Mucosa of descending colon (tissue), 3 donors: ENCODE results near the gene FAM193B. TPM values are rescaled to one million over a fixed set of nuclear protein-coding genes. Genes with fewer than 3 reads are reported as not detected.

Source experiments
- ATAC-seq: fragments of 200-7000 bp; cut with Tn5 transposase; one replicate; pipeline ENCODE4 v1.9.1; 2020; ENCODE audit warnings: mild to moderate bottlenecking, moderate library complexity
- DNase-seq, 3 donors: peaks; one replicate each; pipeline ENCODE4 v3.0.0-alpha.2; 2020
- H3K36me3 ChIP-seq: fragments of 200-600 bp; one replicate; pipeline ENCODE4 v1.8.0; 2021; ENCODE audit warnings: low read depth, mild to moderate bottlenecking
- H3K4me1 ChIP-seq: fragments of 200-600 bp; one replicate; pipeline ENCODE4 v1.8.0; 2021; ENCODE audit warnings: low read depth, mild to moderate bottlenecking
- H3K4me3 ChIP-seq: fragments of 200-600 bp; one replicate; pipeline ENCODE4 v1.8.0; 2021; ENCODE audit warnings: mild to moderate bottlenecking
- H3K9me3 ChIP-seq: fragments of 200-600 bp; one replicate; pipeline ENCODE4 v1.8.0; 2021; ENCODE audit warnings: mild to moderate bottlenecking
- intact Hi-C, 2 donors: fragments of 100-400 bp; cut with DNase I in 1 of 2; cut with micrococcal nuclease in 1 of 2; formaldehyde crosslinking; loops; one replicate each; pipeline versions ENCODE4 v1.11.0 to v1.11.1; 2022; cut with DNase I, micrococcal nuclease
- total RNA-seq, 3 donors: library from RNA; stranded (reverse); fragmentation: NEBNext Ultra II Directional in 2 of 3; extraction: Animal tissue kit (Norgen Biotek cat#: 25700) in 2 of 3; gene quantifications; one replicate each; pipeline versions ENCODE4 v1.2.1 to v1.2.4, GENCODE V29; 2021 to 2023
- TF ChIP-seq, protein P1 (sequence below): fragments of 200-600 bp; IDR thresholded peaks from one replicate; pipeline ENCODE4 v1.8.0; 2022; ENCODE audit warnings: antibody characterized with exemption, mild to moderate bottlenecking
- donor health status: DM: no; HTN: no; CAD: no; lungs with moderate emphysema.
- donor health status: DM: no; HTN: no; CAD: no.
- donor health status: DM: no; HTN: yes; CAD: no.

The FAM193B gene
- total RNA-seq, 3 donors from 2014 or later = 57.7 to 83.9 (median 75.2) TPM

GRCh38 chr5:177492841-177493240, 61.5 kb downstream of the FAM193B start:
- Histone ChIP-seq H3K36me3 (no peaks in the 10 kb centered on the region), H3K9me3 (no peaks in the 10 kb centered on the region), H3K4me3 (no peak overlapping the region), H3K4me1 (peaks cover 29% of the 10 kb centered on the region)
- ATAC-seq (no peak), DNase-seq (no peak)
- TF ChIP-seq, protein P1, sequence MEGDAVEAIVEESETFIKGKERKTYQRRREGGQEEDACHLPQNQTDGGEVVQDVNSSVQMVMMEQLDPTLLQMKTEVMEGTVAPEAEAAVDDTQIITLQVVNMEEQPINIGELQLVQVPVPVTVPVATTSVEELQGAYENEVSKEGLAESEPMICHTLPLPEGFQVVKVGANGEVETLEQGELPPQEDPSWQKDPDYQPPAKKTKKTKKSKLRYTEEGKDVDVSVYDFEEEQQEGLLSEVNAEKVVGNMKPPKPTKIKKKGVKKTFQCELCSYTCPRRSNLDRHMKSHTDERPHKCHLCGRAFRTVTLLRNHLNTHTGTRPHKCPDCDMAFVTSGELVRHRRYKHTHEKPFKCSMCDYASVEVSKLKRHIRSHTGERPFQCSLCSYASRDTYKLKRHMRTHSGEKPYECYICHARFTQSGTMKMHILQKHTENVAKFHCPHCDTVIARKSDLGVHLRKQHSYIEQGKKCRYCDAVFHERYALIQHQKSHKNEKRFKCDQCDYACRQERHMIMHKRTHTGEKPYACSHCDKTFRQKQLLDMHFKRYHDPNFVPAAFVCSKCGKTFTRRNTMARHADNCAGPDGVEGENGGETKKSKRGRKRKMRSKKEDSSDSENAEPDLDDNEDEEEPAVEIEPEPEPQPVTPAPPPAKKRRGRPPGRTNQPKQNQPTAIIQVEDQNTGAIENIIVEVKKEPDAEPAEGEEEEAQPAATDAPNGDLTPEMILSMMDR = no peak
- intact Hi-C loops = no loop called here

GRCh38 chr5:177491983-177492746, 62.2 kb downstream of the FAM193B start:
- DNase-seq (no peak), ATAC-seq (no peak)
- H3K36me3 ChIP-seq = no peaks in the 10 kb centered on the region
- H3K4me3 ChIP-seq = no peak overlapping the region
- H3K9me3 ChIP-seq = no peaks in the 10 kb centered on the region
- intact Hi-C loops = no loop called here
- TF ChIP-seq, protein P1 = no peak
- peaks cover 29% of the 10 kb centered on the region for H3K4me1 ChIP-seq

GRCh38 chr5:177491429-177491945, 62.9 kb downstream of the FAM193B start:
- ATAC-seq (peak; percentile 65), DNase-seq (peak in 2 of 3 donors; percentile 59 to 65)
- Histone ChIP-seq H3K36me3 (no peaks in the 10 kb centered on the region), H3K4me3 (no peak overlapping the region), H3K9me3 (no peaks in the 10 kb centered on the region), H3K4me1 (peaks cover 26% of the 10 kb centered on the region)
- intact Hi-C loops = no loop called here
- TF ChIP-seq, protein P1 = peak; percentile 44

DNA sequence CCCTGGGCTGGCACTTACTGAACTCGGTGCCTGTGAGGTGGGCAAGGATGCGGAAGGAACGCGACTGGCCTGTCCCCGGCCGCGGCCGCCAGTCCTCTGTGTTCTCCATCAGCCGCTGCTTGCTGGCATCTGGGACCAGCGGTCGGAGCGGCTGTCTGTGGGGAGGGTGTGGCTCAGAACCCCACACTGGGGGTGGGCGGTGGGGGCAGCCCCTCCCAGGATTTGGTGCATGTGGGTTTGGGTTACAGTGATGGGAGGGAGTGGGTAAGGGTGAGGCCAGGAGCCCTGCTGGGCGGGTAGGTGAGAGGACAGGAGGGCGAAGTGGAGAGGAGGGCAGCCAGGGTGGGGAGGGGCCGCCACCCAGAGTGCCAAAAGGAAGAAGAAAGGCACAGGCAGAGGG, 63.4 kb downstream of the FAM193B start:
- intact Hi-C loops = no loop called here
- TF ChIP-seq, protein P1 = no peak
- no peak for DNase-seq
- Histone ChIP-seq H3K36me3 (no peaks in the 10 kb centered on the region), H3K4me1 (peaks cover 22% of the 10 kb centered on the region), H3K4me3 (no peak overlapping the region), H3K9me3 (no peaks in the 10 kb centered on the region)
- no peak for ATAC-seq

GRCh38 chr5:177490311-177490991, 63.9 kb downstream of the FAM193B start:
- TF ChIP-seq, protein P1 = no peak
- no peak for DNase-seq
- Histone ChIP-seq H3K9me3 (no peaks in the 10 kb centered on the region), H3K4me3 (no peak overlapping the region), H3K36me3 (no peaks in the 10 kb centered on the region), H3K4me1 (peaks cover 20% of the 10 kb centered on the region)
- intact Hi-C loops = no loop called here
- ATAC-seq = no peak
